GM23338 (cell line): ENCODE results near the gene CNTROB.

Experiments used
- EZH2 ChIP-seq: fragments of 200-600 bp; sonication (generic); IDR thresholded peaks from one replicate; pipeline ENCODE4 v1.8.0; 2017; ENCODE audit warnings: antibody characterized with exemption, mild to moderate bottlenecking, low read depth; ENCODE audit not compliant: unreplicated experiment
- JUNB ChIP-seq: IDR thresholded peaks from one replicate; pipeline ENCODE4 v1.6.1; 2016; ENCODE audit warnings: antibody characterized with exemption; ENCODE audit not compliant: unreplicated experiment
- POLR2AphosphoS5 ChIP-seq: IDR thresholded peaks from 2 replicates; pipeline ENCODE4 v1.6.1; 2016; ENCODE audit warnings: antibody characterized with exemption, low read depth
- TF ChIP-seq, protein P1 (sequence below), 2 experiments: fragments of 200-600 bp in 1 of 2; sonication (generic) in 1 of 2; conservative IDR thresholded peaks; 2 replicates each; pipeline versions ENCODE4 v1.5.1 to v1.6.1; 2016 to 2017; ENCODE audit warnings: antibody characterized with exemption in 2 of 2, low read depth in 2 of 2, mild to moderate bottlenecking in 2 of 2, moderate library complexity in 1 of 2
- TF ChIP-seq, protein P2 (sequence below): IDR thresholded peaks from one replicate; pipeline ENCODE4 v1.6.1; 2018; ENCODE audit warnings: antibody characterized with exemption; ENCODE audit not compliant: unreplicated experiment

DNA sequence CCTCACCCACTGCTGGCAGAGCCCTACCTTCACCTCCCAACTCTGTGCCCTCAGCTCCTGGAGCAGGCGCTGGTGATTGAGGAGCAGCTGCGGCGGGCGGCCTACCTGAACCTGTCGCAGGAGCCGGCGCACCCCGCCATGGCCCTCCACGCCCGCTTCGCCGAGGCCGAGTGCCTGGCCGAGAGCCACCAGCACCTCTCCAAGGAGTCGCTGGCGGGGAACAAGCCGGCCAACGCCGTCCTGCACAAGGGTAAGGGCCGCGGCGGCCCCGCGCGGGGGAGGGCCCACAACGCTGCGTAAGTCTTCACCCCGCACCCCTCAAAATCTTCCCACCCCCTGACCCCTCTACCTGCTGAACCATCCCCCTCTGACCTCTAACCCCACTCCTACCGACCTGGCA is 22.9 kb upstream of the CNTROB start:
- TF ChIP-seq, protein P1, sequence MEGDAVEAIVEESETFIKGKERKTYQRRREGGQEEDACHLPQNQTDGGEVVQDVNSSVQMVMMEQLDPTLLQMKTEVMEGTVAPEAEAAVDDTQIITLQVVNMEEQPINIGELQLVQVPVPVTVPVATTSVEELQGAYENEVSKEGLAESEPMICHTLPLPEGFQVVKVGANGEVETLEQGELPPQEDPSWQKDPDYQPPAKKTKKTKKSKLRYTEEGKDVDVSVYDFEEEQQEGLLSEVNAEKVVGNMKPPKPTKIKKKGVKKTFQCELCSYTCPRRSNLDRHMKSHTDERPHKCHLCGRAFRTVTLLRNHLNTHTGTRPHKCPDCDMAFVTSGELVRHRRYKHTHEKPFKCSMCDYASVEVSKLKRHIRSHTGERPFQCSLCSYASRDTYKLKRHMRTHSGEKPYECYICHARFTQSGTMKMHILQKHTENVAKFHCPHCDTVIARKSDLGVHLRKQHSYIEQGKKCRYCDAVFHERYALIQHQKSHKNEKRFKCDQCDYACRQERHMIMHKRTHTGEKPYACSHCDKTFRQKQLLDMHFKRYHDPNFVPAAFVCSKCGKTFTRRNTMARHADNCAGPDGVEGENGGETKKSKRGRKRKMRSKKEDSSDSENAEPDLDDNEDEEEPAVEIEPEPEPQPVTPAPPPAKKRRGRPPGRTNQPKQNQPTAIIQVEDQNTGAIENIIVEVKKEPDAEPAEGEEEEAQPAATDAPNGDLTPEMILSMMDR (conservative IDR thresholded peaks at IDR 0.05; ENCODE audit: low read depth in 2 of 2), result no peak
- TF ChIP-seq EZH2 (no peak), POLR2AphosphoS5 (no peak), JUNB (no peak)
- TF ChIP-seq, protein P2, sequence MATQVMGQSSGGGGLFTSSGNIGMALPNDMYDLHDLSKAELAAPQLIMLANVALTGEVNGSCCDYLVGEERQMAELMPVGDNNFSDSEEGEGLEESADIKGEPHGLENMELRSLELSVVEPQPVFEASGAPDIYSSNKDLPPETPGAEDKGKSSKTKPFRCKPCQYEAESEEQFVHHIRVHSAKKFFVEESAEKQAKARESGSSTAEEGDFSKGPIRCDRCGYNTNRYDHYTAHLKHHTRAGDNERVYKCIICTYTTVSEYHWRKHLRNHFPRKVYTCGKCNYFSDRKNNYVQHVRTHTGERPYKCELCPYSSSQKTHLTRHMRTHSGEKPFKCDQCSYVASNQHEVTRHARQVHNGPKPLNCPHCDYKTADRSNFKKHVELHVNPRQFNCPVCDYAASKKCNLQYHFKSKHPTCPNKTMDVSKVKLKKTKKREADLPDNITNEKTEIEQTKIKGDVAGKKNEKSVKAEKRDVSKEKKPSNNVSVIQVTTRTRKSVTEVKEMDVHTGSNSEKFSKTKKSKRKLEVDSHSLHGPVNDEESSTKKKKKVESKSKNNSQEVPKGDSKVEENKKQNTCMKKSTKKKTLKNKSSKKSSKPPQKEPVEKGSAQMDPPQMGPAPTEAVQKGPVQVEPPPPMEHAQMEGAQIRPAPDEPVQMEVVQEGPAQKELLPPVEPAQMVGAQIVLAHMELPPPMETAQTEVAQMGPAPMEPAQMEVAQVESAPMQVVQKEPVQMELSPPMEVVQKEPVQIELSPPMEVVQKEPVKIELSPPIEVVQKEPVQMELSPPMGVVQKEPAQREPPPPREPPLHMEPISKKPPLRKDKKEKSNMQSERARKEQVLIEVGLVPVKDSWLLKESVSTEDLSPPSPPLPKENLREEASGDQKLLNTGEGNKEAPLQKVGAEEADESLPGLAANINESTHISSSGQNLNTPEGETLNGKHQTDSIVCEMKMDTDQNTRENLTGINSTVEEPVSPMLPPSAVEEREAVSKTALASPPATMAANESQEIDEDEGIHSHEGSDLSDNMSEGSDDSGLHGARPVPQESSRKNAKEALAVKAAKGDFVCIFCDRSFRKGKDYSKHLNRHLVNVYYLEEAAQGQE, result no peak
